ENCODE results near the gene DSTN. TPM values are rescaled to one million over a fixed set of nuclear protein-coding genes. Genes with fewer than 3 reads are reported as not detected.
A peak's percentile ranks its signal among the peaks of the same experiment; 100 is the strongest.

DSTN gene
- total RNA-seq, 1 experiment from 2014 or later = 378 TPM

DNA sequence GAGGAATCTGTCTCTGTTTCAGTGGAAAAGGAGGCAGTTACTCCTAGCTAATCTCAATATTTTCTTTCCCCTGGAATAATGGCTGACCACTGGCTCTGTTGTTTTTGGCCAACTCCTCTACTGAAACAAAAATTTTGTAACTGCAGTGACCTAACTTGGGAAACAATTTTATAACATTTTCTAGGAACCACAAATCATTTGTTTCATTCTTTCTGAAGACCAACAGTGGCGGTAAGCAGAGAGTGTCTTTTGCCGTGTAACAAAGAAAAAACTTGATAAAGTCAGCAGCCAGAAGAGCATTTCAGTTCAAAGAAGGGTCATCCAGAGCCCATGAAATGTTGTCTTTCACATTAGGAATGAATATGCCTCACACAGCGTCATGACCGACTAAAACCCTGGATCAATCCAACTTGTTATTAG, 26.9 kb upstream of the DSTN start:
- in situ Hi-C loops (cut with HindIII; ENCODE audit: low sequenced_read_pairs) = loop anchor here (5.0 kb wide), 1 partner anchor 49 kb away; no protein-coding TSS in a partner anchor
- no peak for DNase-seq (ENCODE audit: low spot score)

DNA sequence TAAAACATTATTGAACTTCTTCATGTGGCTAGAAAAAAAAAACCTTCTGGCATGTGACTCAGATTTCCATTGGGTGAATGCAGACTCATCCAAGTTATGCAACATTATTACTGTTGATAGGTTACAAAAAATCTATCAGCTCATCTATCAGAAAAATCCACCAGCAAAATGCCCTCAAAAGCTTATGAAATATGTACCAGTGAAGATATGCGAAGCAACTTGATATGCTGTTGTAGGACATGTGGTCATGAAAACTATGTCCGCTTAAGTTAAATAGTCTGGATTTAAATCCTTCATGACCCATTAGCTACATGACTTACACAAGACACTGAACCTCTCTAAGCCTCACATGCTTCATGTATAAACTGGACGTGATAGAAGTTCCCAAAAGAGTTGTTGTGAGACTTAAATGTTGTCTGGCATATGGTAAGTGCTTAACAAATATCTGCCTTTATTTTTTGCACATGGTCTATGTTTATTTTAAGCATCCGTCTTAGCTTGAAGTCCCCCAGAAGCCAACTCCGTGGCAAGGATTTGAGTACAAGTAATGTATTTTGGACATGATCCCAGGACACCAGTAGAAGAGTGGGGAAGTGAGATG, 26.2 kb upstream of the DSTN start:
- in situ Hi-C loops (cut with HindIII; ENCODE audit: low sequenced_read_pairs) = loop anchor here (5.0 kb wide), 1 partner anchor 49 kb away; no protein-coding TSS in a partner anchor
- no peak for DNase-seq (ENCODE audit: low spot score)

GRCh38 chr20:17545127-17545526, 24.7 kb upstream of the DSTN start:
- in situ Hi-C loops (cut with HindIII; ENCODE audit: low sequenced_read_pairs) = no loop called here
- DNase-seq (ENCODE audit: low spot score) = no peak

- no peak for DNase-seq (ENCODE audit: low spot score)
- in situ Hi-C loops (cut with HindIII; ENCODE audit: low sequenced_read_pairs) = no loop called here
Measured at GRCh38 chr20:17549131-17549530, 20.7 kb upstream of the DSTN start.

DNA sequence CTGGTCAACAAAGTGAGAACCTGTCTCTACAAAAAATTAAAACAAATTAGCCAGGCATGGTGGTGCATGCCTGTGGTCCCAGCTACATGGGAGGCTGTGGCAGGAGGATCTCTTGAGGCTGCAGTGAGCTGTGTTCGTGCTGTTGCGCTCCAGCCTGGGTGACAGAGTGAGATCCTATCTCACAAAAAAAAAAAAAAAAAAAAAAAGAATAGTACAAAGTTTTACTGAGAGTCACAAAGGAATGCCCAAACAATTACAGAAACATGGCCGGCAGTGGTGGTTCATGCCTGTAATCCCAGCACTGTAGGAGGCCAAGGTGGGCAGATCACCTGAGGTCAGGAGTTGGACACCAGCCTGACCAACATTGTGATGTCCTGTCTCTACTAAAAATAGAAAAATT, 14.8 kb upstream of the DSTN start:
- no peak for DNase-seq (ENCODE audit: low spot score)
- in situ Hi-C loops (cut with HindIII; ENCODE audit: low sequenced_read_pairs) = no loop called here

DNA sequence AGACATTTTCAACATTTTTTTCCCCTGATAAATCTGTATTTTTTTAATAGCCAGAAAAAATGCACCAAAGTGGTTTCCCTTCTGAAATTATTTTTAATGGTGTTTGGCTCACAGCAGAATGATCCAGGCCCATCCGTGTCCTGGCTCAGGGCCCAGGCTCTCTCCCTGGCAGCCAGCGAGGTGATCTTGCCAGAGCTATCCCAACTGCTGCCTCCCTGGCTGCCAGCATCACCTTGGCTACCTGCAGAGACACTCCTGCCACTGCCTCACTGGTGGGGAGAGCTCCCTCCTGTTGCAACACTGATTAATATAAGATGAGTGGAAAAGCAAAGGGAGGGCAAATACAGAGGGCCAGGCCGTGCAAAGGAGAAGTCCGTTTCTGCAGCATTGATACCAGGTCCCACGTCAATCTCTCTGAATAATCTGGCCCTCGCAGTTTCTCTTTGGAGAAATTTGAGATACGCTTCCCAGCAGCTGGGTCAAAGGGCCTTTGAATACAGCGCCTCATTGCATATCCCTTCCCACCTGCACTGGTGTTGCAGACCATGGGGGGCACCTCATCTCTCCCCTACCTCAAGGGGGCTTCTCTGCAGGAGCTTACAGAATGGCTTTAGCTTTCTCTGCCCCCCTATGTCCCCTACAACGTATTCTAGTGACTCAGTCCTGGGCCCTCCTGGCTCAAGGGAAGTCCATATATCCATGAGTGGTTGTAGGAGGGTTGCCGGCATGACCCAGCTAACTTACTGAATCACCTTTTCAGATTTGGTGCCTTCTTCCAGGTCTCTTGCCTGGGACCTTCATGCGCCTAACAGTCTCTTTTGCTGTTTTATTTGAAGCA, 12.8 kb upstream of the DSTN start:
- in situ Hi-C loops (cut with HindIII; ENCODE audit: low sequenced_read_pairs) = no loop called here

GRCh38 chr20:17557675-17558006, 12.2 kb upstream of the DSTN start:
- in situ Hi-C loops (cut with HindIII; ENCODE audit: low sequenced_read_pairs) = no loop called here
- DNase-seq (ENCODE audit: low spot score) = no peak

More for the DNA sequence above, 12.8 kb upstream of the DSTN start:
- DNase-seq (ENCODE audit: low spot score) = peak; percentile 98

DNA sequence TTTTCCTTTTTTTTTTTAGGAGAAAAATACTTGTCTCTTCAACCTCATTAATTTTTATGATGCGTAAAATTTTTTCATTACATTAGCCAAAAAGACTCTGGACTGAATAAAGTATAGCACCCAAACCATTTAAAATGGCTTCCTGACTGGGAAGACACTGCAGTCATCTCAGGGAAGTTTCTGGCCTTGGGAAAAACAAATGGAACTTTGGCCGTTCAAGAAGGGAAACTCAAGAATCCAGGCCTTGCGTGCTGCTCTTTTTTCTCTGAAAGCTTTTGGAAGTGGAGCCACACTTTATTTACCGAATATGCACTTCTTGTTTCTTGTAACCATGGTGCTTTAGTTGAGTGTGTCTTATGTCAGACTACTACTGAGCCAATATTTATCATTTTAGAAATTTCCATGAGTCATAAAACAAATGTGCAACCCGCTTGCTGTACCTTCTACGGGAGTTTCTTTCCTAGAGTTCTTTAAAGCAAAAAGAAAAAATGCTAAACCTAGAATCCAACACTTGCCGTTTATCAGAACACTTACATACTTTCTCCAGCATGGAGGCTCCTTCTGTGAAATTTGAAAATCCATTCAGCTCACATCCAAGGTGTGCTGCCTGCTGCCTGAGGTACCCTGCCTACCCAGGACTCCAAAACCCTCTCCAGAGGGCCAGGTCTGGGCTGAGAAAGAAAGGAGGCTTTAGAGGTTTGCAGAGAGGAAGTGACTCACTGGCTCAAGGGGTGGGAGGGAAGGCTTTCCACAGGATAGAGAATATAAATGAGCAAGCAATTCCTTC, 11.5 kb upstream of the DSTN start:
- no peak for DNase-seq (ENCODE audit: low spot score)
- in situ Hi-C loops (cut with HindIII; ENCODE audit: low sequenced_read_pairs) = no loop called here

GRCh38 chr20:17558941-17559304, 11.0 kb upstream of the DSTN start:
- no peak for DNase-seq (ENCODE audit: low spot score)
- in situ Hi-C loops (cut with HindIII; ENCODE audit: low sequenced_read_pairs) = no loop called here

- in situ Hi-C loops (cut with HindIII; ENCODE audit: low sequenced_read_pairs) = no loop called here
- no peak for DNase-seq (ENCODE audit: low spot score)
Measured at GRCh38 chr20:17559338-17559737, 10.5 kb upstream of the DSTN start.

- in situ Hi-C loops (cut with HindIII; ENCODE audit: low sequenced_read_pairs) = no loop called here
- DNase-seq (ENCODE audit: low spot score) = no peak
Measured at GRCh38 chr20:17560344-17561074, 9.4 kb upstream of the DSTN start.

- DNase-seq (ENCODE audit: low spot score) = no peak
- in situ Hi-C loops (cut with HindIII; ENCODE audit: low sequenced_read_pairs) = no loop called here
Measured at GRCh38 chr20:17562804-17563305, 7.0 kb upstream of the DSTN start.

DNA sequence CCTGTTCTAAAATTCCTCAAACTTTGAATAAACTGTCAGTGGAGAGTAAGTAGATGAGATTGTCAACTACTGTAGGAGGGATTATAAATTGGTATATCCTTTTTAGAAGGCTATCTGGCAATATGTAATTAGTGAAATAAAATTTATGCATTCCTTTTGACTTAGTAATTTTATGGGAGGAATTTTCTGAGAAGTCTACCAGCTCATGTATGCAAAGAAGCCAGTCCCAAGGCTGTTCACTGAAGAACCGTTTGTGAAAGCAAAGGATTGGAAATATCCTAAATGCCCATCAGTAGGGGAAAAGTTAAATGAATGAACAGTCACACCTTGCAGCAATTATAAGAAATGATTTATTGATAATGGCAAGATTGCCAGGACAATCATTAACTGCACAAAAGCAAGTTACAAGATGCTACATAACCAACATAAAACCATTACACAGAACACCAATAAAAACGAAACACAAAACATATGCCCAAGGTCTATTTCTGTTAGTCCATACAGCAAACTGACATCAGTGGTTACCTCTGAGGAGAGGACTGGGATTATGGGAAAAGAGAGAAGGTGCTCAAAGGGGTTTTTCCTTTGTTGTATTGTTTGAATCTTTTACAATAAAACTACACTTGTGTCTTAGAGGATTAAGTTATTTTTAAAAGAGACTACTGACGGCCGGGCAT, 4.6 kb upstream of the DSTN start:
- in situ Hi-C loops (cut with HindIII; ENCODE audit: low sequenced_read_pairs) = no loop called here
- DNase-seq (ENCODE audit: low spot score) = no peak

- no peak for DNase-seq (ENCODE audit: low spot score)
- in situ Hi-C loops (cut with HindIII; ENCODE audit: low sequenced_read_pairs) = no loop called here
Measured at GRCh38 chr20:17566345-17566744, 3.5 kb upstream of the DSTN start.

GRCh38 chr20:17568045-17568788, 1.7 kb upstream of the DSTN start:
- in situ Hi-C loops (cut with HindIII; ENCODE audit: low sequenced_read_pairs) = no loop called here

DNA sequence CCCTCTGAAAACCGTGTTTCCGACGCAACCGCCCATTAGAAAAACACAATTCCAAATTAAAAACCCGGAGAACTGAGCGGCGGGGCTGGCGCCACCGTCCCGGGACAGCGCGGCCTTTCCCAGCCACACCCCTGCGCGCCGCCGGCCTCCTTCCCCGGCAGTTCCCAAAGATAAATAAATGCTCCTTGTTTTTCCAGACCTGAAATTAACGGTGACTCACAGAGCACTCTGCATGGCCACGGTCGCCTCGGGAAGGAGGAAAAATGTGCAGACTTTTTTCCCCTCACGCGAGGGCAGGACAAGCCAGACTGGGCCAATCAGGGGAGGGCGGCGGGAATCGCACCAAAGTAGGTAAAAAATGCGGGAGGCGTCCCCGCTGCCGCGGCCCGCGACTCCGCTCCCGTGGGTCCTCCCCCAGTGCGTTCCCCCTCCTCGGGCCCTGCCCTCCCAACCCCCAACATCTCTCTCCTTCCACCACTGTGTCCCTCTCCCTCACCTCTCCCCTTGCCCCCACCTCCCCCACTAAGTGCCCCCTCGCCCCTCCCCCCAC, 828 bp upstream of the DSTN start:
- peak; percentile 69 for DNase-seq (ENCODE audit: low spot score)
- in situ Hi-C loops (cut with HindIII; ENCODE audit: low sequenced_read_pairs) = no loop called here

More at GRCh38 chr20:17568045-17568788, 1.7 kb upstream of the DSTN start:
- no peak for DNase-seq (ENCODE audit: low spot score)

DNA sequence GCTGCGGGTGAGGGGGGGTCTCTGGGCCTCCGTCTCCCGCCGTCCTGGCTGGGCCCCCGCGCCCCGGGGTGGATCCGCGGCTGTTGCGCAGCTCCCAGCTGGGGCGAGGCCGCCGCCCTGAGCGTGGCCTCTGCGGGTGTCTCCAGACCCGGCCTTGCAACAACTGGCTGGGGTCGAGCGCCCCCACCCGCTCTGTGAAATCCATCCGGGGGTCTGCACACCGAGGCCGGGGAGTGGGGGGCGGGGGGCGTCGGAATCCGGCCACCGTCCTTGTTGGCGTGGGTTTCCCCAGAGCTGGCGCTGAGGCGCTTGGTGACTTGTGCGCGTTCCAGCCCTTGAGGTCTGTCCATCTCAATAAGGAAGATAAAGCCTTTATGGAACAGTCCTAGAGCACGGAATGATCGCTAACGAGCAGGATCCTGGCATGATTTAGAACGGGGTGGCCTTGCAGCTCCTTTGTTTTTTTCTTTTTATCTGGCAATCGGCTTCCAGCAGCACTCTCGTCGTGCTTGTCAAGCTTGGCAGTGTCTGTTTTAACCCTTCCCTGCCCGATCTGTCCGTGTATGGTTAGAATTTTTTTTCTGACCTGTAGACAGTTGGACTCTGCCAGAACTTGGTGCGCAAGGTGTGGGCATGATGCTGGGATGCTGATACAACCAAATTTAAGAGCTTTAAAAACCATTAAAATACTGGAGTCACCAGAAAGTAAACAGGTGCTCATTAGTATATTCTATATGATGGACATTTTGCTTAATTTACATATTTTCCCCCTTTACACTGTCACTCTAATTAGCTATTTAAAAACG, 675 bp downstream of the DSTN start:
- in situ Hi-C loops (cut with HindIII; ENCODE audit: low sequenced_read_pairs) = no loop called here
- DNase-seq (ENCODE audit: low spot score) = peak; percentile 69

Measured in G401 (cell line).